ENCODE results near the gene SORCS2.
A peak's percentile ranks its signal among the peaks of the same experiment; 100 is the strongest.

The SORCS2 gene

GRCh38 chr4:7414046-7414445, 221.7 kb downstream of the SORCS2 start:
- 60% methylated on average over 9 of the region's 9 CpGs for WGBS
- no peak overlapping the region for H3K9ac ChIP-seq (ENCODE audit: low read depth, low read length)
- peaks cover 16% of the 10 kb centered on the region; the same call in 1 of the 2 replicates for H3K4me1 ChIP-seq (ENCODE audit: insufficient read depth, low read length)
- H3K9me3 ChIP-seq (ENCODE audit: insufficient read depth, low read depth, low read length): no peaks in the 10 kb centered on the region
- H3K27ac ChIP-seq (ENCODE audit: low read depth, low read length): no peak overlapping the region
- H3K4me3 ChIP-seq (ENCODE audit: low read length): no peak overlapping the region
- H3K36me3 ChIP-seq (ENCODE audit: insufficient read depth, low read length): no peaks in the 10 kb centered on the region
- H3K27me3 ChIP-seq (ENCODE audit: insufficient read depth, low read length): peaks cover 81% of the 10 kb centered on the region

- Histone ChIP-seq H3K4me1 (ENCODE audit: insufficient read depth, low read length) (peaks cover 16% of the 10 kb centered on the region; the same call in 1 of the 2 replicates), H3K36me3 (ENCODE audit: insufficient read depth, low read length) (no peaks in the 10 kb centered on the region), H3K27ac (ENCODE audit: low read depth, low read length) (peak overlapping the region; percentile 51; the same call in 1 of the 2 replicates), H3K27me3 (ENCODE audit: insufficient read depth, low read length) (peaks cover 74% of the 10 kb centered on the region), H3K4me3 (ENCODE audit: low read length) (peak overlapping the region; percentile 8; the same call in 1 of the 2 replicates), H3K9me3 (ENCODE audit: insufficient read depth, low read depth, low read length) (no peaks in the 10 kb centered on the region), H3K9ac (ENCODE audit: low read depth, low read length) (no peak overlapping the region)
- WGBS: 13% methylated on average over 12 of the region's 12 CpGs
Observed at GRCh38 chr4:7414736-7415510, 222.6 kb downstream of the SORCS2 start.

GRCh38 chr4:7415927-7416686, 223.8 kb downstream of the SORCS2 start:
- WGBS: 85% methylated on average over 16 of the region's 16 CpGs
- Histone ChIP-seq H3K27me3 (ENCODE audit: insufficient read depth, low read length) (peaks cover 68% of the 10 kb centered on the region), H3K4me3 (ENCODE audit: low read length) (no peak overlapping the region), H3K4me1 (ENCODE audit: insufficient read depth, low read length) (peaks cover 16% of the 10 kb centered on the region; the same call in 1 of the 2 replicates), H3K9ac (ENCODE audit: low read depth, low read length) (no peak overlapping the region), H3K27ac (ENCODE audit: low read depth, low read length) (no peak overlapping the region), H3K9me3 (ENCODE audit: insufficient read depth, low read depth, low read length) (no peaks in the 10 kb centered on the region), H3K36me3 (ENCODE audit: insufficient read depth, low read length) (no peaks in the 10 kb centered on the region)

- peaks cover 16% of the 10 kb centered on the region; the same call in 1 of the 2 replicates for H3K4me1 ChIP-seq (ENCODE audit: insufficient read depth, low read length)
- 93% methylated on average over 14 of the region's 14 CpGs for WGBS
Observed at GRCh38 chr4:7416745-7417432, 224.6 kb downstream of the SORCS2 start.

GRCh38 chr4:7417639-7418038, 225.3 kb downstream of the SORCS2 start:
- Histone ChIP-seq H3K9ac (ENCODE audit: low read depth, low read length) (no peak overlapping the region), H3K27ac (ENCODE audit: low read depth, low read length) (no peak overlapping the region), H3K27me3 (ENCODE audit: insufficient read depth, low read length) (peaks cover 53% of the 10 kb centered on the region), H3K36me3 (ENCODE audit: insufficient read depth, low read length) (no peaks in the 10 kb centered on the region), H3K9me3 (ENCODE audit: insufficient read depth, low read depth, low read length) (no peaks in the 10 kb centered on the region), H3K4me3 (ENCODE audit: low read length) (no peak overlapping the region), H3K4me1 (ENCODE audit: insufficient read depth, low read length) (peaks cover 16% of the 10 kb centered on the region; the same call in 1 of the 2 replicates)
- 91% methylated on average over 9 of the region's 9 CpGs for WGBS

More at GRCh38 chr4:7416745-7417432, 224.6 kb downstream of the SORCS2 start:
- H3K9ac ChIP-seq (ENCODE audit: low read depth, low read length): no peak overlapping the region
- no peak overlapping the region for H3K27ac ChIP-seq (ENCODE audit: low read depth, low read length)
- H3K4me3 ChIP-seq (ENCODE audit: low read length): no peak overlapping the region
- no peaks in the 10 kb centered on the region for H3K9me3 ChIP-seq (ENCODE audit: insufficient read depth, low read depth, low read length)
- H3K36me3 ChIP-seq (ENCODE audit: insufficient read depth, low read length): no peaks in the 10 kb centered on the region
- H3K27me3 ChIP-seq (ENCODE audit: insufficient read depth, low read length): peaks cover 61% of the 10 kb centered on the region

GRCh38 chr4:7418131-7418943, 226.0 kb downstream of the SORCS2 start:
- 95% methylated on average over 13 of the region's 15 CpGs for WGBS
- no peak overlapping the region for H3K27ac ChIP-seq (ENCODE audit: low read depth, low read length)
- H3K9me3 ChIP-seq (ENCODE audit: insufficient read depth, low read depth, low read length): no peaks in the 10 kb centered on the region
- H3K4me1 ChIP-seq (ENCODE audit: insufficient read depth, low read length): peaks cover 16% of the 10 kb centered on the region; the same call in 1 of the 2 replicates
- no peak overlapping the region for H3K4me3 ChIP-seq (ENCODE audit: low read length)
- H3K36me3 ChIP-seq (ENCODE audit: insufficient read depth, low read length): no peaks in the 10 kb centered on the region
- no peak overlapping the region for H3K9ac ChIP-seq (ENCODE audit: low read depth, low read length)
- H3K27me3 ChIP-seq (ENCODE audit: insufficient read depth, low read length): peaks cover 46% of the 10 kb centered on the region

- Histone ChIP-seq H3K27me3 (ENCODE audit: insufficient read depth, low read length) (peaks cover 30% of the 10 kb centered on the region), H3K4me3 (ENCODE audit: low read length) (no peak overlapping the region), H3K27ac (ENCODE audit: low read depth, low read length) (no peak overlapping the region), H3K9me3 (ENCODE audit: insufficient read depth, low read depth, low read length) (no peaks in the 10 kb centered on the region), H3K4me1 (ENCODE audit: insufficient read depth, low read length) (peaks cover 6% of the 10 kb centered on the region; the same call in 1 of the 2 replicates), H3K9ac (ENCODE audit: low read depth, low read length) (no peak overlapping the region), H3K36me3 (ENCODE audit: insufficient read depth, low read length) (no peaks in the 10 kb centered on the region)
- 86% methylated on average over 3 of the region's 4 CpGs for WGBS
Observed at GRCh38 chr4:7419961-7420660, 227.8 kb downstream of the SORCS2 start.

- Histone ChIP-seq H3K27me3 (ENCODE audit: insufficient read depth, low read length) (peaks cover 25% of the 10 kb centered on the region), H3K4me3 (ENCODE audit: low read length) (no peak overlapping the region), H3K9ac (ENCODE audit: low read depth, low read length) (no peak overlapping the region), H3K4me1 (ENCODE audit: insufficient read depth, low read length) (0 out of 2 replicates have a peak, but pooled peaks cover under 1% of the 10 kb centered on the region), H3K9me3 (ENCODE audit: insufficient read depth, low read depth, low read length) (no peaks in the 10 kb centered on the region), H3K27ac (ENCODE audit: low read depth, low read length) (no peak overlapping the region), H3K36me3 (ENCODE audit: insufficient read depth, low read length) (no peaks in the 10 kb centered on the region)
- WGBS: 89% methylated on average over 14 of the region's 14 CpGs
Observed at GRCh38 chr4:7420661-7421040, 228.3 kb downstream of the SORCS2 start.

- H3K9ac ChIP-seq (ENCODE audit: low read depth, low read length): no peak overlapping the region
- no peaks in the 10 kb centered on the region for H3K36me3 ChIP-seq (ENCODE audit: insufficient read depth, low read length)
- H3K27ac ChIP-seq (ENCODE audit: low read depth, low read length): no peak overlapping the region
- no peak overlapping the region for H3K4me3 ChIP-seq (ENCODE audit: low read length)
- H3K4me1 ChIP-seq (ENCODE audit: insufficient read depth, low read length): no peaks in the 10 kb centered on the region
- peaks cover 16% of the 10 kb centered on the region; the same call in 1 of the 2 replicates for H3K27me3 ChIP-seq (ENCODE audit: insufficient read depth, low read length)
- WGBS: 85% methylated on average over 22 of the region's 24 CpGs
- no peaks in the 10 kb centered on the region for H3K9me3 ChIP-seq (ENCODE audit: insufficient read depth, low read depth, low read length)
Observed at GRCh38 chr4:7421356-7422150, 229.2 kb downstream of the SORCS2 start.

Measured in HUES64 (cell line).